AG04450 (cell line): ENCODE results near the gene MT1H. TPM values are rescaled to one million over a fixed set of nuclear protein-coding genes. Genes with fewer than 3 reads are reported as not detected.
"Not testable (repeated sequence)": the region's sequence is repeated elsewhere in the genome, so short reads cannot be mapped to it uniquely, and the experiment has no call there.

Experiments used
- CTCF ChIA-PET: fragments of 300-600, 350-600 bp; formaldehyde crosslinking; extraction: SDS; loops from one replicate; lab custom pipeline; 2022; ENCODE audit warnings: antibody characterized with exemption, inconsistent platforms; lab: Charles Lee
- POLR2A ChIA-PET: fragments of 350-600 bp; formaldehyde crosslinking; extraction: SDS; loops from one replicate; lab custom pipeline; 2021; ENCODE audit warnings: antibody characterized with exemption, inconsistent platforms; lab: Yijun Ruan, JAX
- DNase-seq: peaks from one replicate; pipeline ENCODE4 v3.0.0-alpha.2; 2011; ENCODE audit warnings: low read depth, low spot score
- H3K27ac ChIP-seq: one replicate; pipeline ENCODE4 v1.5.1; 2012; ENCODE audit warnings: low read depth, low read length, control low read depth
- H3K27me3 ChIP-seq: one replicate; pipeline ENCODE4 v1.6.0; 2012; ENCODE audit warnings: low read length; ENCODE audit not compliant: control insufficient read depth, insufficient read depth
- H3K4me3 ChIP-seq: 2 replicates; pipeline ENCODE4 v1.5.1; 2011; ENCODE audit warnings: mild to moderate bottlenecking, low read depth, low read length, control low read depth
- H3K9me3 ChIP-seq: 2 replicates; pipeline ENCODE4 v1.5.1; 2012; ENCODE audit warnings: low read length; ENCODE audit not compliant: control insufficient read depth, insufficient read depth
- polyA plus RNA-seq: library from polyadenylated mRNA; depleted of rRNA; stranded (reverse); fragments of >200 nt; gene quantifications from 2 replicates; pipeline ENCODE4 v1.2.3, GENCODE V29; 2011
- TF ChIP-seq, protein P1 (sequence below): IDR thresholded peaks from 2 replicates; pipeline ENCODE4 v1.5.1; 2011; ENCODE audit warnings: low read depth, low read length, control low read depth, inconsistent platforms

The MT1H gene
- polyA plus RNA-seq, 1 experiment: not detected

DNA sequence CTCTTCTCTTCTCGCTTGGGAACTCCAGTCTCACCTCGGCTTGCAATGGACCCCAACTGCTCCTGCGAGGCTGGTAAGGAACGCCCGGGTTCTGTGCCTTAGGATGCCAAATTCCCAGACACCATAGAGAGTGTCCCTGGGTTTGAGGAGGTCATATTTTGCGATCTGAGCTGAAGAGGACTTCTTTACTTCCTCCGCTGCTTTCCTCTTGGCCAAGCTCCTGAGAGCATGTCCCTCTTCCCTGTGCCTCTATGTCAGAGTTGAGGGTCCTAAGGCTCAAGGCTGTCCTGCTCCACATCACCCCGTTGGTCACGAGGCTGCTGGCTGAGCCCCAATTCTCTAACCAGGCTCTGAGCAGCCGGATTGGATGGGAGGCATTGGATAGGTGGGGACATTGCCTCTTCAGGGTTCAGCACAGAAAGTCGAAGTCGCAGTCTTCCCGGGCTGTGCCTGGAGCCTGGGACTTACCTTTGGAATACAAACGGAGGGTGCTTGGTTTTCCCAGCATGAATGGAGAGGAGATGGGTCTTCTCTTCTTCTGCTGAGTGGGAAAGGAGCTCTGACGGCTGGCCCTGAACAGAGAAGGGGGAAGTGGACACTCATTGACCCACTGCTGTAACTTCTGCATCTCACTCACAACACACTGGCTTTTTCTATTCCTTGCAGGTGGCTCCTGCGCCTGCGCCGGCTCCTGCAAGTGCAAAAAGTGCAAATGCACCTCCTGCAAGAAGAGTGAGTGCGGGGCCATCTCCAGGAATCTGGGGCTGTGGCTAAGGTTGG lies 416 bp downstream of the MT1H start:
- ChIA-PET POLR2A (no interaction called here), CTCF (no interaction called here)
- no peak for DNase-seq
- peaks cover 58% of the 10 kb centered on the region for H3K27me3 ChIP-seq
- no peaks in the 10 kb centered on the region; the same call in 1 of the 2 replicates for H3K9me3 ChIP-seq
- no peak overlapping the region for H3K27ac ChIP-seq
- TF ChIP-seq, protein P1, sequence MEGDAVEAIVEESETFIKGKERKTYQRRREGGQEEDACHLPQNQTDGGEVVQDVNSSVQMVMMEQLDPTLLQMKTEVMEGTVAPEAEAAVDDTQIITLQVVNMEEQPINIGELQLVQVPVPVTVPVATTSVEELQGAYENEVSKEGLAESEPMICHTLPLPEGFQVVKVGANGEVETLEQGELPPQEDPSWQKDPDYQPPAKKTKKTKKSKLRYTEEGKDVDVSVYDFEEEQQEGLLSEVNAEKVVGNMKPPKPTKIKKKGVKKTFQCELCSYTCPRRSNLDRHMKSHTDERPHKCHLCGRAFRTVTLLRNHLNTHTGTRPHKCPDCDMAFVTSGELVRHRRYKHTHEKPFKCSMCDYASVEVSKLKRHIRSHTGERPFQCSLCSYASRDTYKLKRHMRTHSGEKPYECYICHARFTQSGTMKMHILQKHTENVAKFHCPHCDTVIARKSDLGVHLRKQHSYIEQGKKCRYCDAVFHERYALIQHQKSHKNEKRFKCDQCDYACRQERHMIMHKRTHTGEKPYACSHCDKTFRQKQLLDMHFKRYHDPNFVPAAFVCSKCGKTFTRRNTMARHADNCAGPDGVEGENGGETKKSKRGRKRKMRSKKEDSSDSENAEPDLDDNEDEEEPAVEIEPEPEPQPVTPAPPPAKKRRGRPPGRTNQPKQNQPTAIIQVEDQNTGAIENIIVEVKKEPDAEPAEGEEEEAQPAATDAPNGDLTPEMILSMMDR: no peak
- H3K4me3 ChIP-seq: no peak overlapping the region

DNA sequence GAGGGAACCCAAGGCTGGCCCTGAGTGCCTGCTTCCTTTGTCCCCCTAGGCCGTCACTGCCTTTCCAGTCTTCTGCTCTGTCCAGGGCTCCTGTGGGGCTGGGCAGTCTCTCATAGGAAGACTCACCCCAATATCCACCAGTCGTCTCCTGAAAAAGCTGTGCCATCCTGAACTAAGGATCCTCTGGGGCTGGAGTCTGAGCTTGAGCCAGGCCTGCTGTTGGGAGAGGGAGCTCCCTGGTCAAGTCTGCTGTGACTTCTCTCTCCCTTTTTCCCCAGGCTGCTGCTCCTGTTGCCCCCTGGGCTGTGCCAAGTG lies 963 bp downstream of the MT1H start:
- Histone ChIP-seq H3K27ac (no peak overlapping the region), H3K9me3 (no peaks in the 10 kb centered on the region; the same call in 1 of the 2 replicates), H3K4me3 (no peak overlapping the region), H3K27me3 (peaks cover 55% of the 10 kb centered on the region)
- POLR2A ChIA-PET: no interaction called here
- TF ChIP-seq, protein P1: no peak
- CTCF ChIA-PET: no interaction called here
- DNase-seq: no peak

DNA sequence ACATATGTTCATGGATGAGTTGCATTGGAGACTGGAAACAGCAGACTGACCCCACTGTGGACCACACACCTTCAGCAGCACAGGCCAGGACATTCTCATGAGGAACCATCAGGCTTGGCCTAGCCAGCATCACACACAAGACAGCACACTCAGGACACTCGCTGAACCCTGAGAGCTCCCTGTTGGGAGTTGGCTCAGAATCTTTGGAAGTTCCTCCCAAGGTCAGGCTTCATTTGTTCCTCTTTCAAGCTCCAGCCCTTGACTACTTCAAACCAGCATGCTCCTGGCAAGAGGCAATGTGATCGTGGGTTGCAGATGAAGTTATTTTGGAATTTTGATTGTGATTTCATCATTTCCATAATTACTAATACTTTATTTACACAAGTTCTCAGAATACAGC lies 2.1 kb downstream of the MT1H start:
- H3K4me3 ChIP-seq, DNase-seq, H3K9me3 ChIP-seq, H3K27ac ChIP-seq: not testable (repeated sequence)
- H3K27me3 ChIP-seq: peaks cover 58% of the 10 kb centered on the region
- POLR2A ChIA-PET: interaction anchor here (1.5 kb wide), 1 partner anchor 46 kb away, joined by 6 read pairs; the partner anchor contains the start of gene MT1E
- CTCF ChIA-PET: interaction anchor here (2.9 kb wide), 1 partner anchor 31 kb away, joined by 19 read pairs; no protein-coding TSS in a partner anchor

DNA sequence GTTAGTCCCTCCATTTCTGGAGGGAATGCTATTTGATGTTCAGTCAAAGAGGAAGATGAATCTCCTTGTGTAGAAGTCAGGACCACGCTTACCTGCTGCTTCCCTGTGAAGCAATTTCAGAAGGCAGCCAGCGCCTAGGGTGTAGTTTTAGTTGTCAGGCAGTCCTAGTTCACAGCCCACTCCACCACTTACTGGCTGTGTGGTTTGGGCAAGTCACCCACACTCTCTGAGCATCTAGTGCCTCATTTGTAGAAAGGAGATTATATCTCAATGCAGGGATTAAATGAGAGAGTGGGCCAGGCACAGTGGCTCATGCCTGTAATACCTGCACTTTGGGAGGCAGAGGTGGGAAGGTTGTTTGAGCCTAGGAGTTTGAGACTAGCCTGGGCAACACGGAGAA lies 2.6 kb downstream of the MT1H start:
- H3K4me3 ChIP-seq, DNase-seq, H3K9me3 ChIP-seq, H3K27ac ChIP-seq: not testable (repeated sequence)
- CTCF ChIA-PET: interaction anchor here (2.9 kb wide), 1 partner anchor 30 kb away, joined by 19 read pairs; no protein-coding TSS in a partner anchor
- peaks cover 57% of the 10 kb centered on the region for H3K27me3 ChIP-seq
- POLR2A ChIA-PET: interaction anchor here (1.1 to 1.5 kb wide), 3 partner anchors 10 to 65 kb away, joined by 4 to 6 read pairs (median 6); partner anchors contain the start of genes MT1E and MT1X

DNA sequence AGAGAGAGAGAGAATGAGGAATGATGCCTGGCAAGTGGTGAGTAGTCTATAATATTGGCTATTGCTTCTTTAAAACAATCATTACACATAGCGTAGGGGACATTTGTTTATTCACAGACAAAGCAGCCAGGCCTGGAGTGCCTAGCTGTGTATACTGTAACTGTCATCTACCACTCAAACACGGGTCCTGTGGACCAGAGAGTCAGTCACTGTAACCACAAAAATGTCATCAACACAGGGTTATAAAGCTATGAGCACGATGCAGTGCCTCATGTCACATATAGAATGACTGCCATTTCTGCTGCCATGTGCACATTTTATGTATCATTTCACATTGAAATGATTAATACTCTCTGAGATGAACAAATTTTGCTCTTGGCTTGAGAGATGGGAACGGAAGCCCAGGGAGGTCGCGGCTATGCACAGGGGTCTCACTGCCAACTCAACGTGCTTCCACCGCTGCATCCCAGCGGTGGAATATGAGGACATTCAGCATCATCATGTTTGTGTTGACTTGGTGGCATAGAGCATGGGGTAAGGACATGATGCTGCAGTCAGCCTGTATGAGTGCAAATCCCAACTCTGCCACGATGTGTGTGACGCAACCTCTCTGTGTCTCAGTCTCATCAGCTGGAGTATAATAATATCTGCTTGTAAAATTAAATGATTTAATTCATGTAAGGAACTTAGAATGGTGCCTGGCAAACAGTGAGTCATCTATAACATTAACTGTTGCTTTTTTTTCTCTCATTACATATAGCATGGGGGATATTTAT lies 3.3 kb downstream of the MT1H start:
- DNase-seq: no peak
- peaks cover 51% of the 10 kb centered on the region for H3K27me3 ChIP-seq
- ChIA-PET CTCF (interaction anchor here (1.2 to 2.9 kb wide), 4 partner anchors 10 to 117 kb away, joined by 4 to 19 read pairs (median 4); partner anchors contain the start of gene MT1X), POLR2A (interaction anchor here (0.8 to 1.5 kb wide), 4 partner anchors 10 to 66 kb away, joined by 3 to 6 read pairs (median 5); partner anchors contain the start of genes MT1E and MT1X)
- no peak overlapping the region for H3K27ac ChIP-seq
- TF ChIP-seq, protein P1: no peak
- no peak overlapping the region for H3K4me3 ChIP-seq
- H3K9me3 ChIP-seq: no peaks in the 10 kb centered on the region; the same call in 1 of the 2 replicates
